Astrocyte (in vitro differentiated cells and primary cell): ENCODE results near the gene KIAA0040. TPM values are rescaled to one million over a fixed set of nuclear protein-coding genes. Genes with fewer than 3 reads are reported as not detected.

ENCODE experiments used
- DNase-seq: peaks from one replicate; pipeline ENCODE4 v3.0.0-alpha.2; 2010; ENCODE audit warnings: low read depth
- FAIRE-seq: peaks from 2 replicates; lab custom pipeline; 2011; peaks lifted over from hg19 to GRCh38; lab: Jason Lieb, UNC
- H2AFZ ChIP-seq: 2 replicates; pipeline ENCODE4 v1.6.0; 2012; ENCODE audit warnings: low read depth, low read length, inconsistent platforms
- H3K27ac ChIP-seq: 2 replicates; pipeline ENCODE4 v1.5.1; 2011; ENCODE audit warnings: low read depth, low read length, inconsistent platforms
- H3K27me3 ChIP-seq: 2 replicates; pipeline ENCODE4 v1.6.0; 2011; ENCODE audit warnings: low read length, inconsistent platforms; ENCODE audit not compliant: insufficient read depth
- H3K36me3 ChIP-seq: 2 replicates; pipeline ENCODE4 v1.5.1; 2011; ENCODE audit warnings: low read length, inconsistent platforms; ENCODE audit not compliant: insufficient read depth
- H3K4me1 ChIP-seq: 2 replicates; pipeline ENCODE4 v1.5.1; 2011; ENCODE audit warnings: low read length, inconsistent platforms; ENCODE audit not compliant: insufficient read depth
- H3K4me2 ChIP-seq: 2 replicates; pipeline ENCODE4 v1.6.0; 2012; ENCODE audit warnings: low read length, inconsistent platforms
- H3K4me3 ChIP-seq: 2 replicates; pipeline ENCODE4 v1.5.1; 2011; ENCODE audit warnings: low read depth, mild to moderate bottlenecking, low read length, inconsistent platforms; ENCODE audit not compliant: insufficient read depth
- H3K79me2 ChIP-seq: 2 replicates; pipeline ENCODE4 v1.6.0; 2012; ENCODE audit warnings: mild to moderate bottlenecking, low read length, inconsistent platforms; ENCODE audit not compliant: insufficient read depth
- H3K9ac ChIP-seq: 2 replicates; pipeline ENCODE4 v1.6.0; 2012; ENCODE audit warnings: mild to moderate bottlenecking, low read length, inconsistent platforms
- H3K9me3 ChIP-seq: 2 replicates; pipeline ENCODE4 v1.5.1; 2012; ENCODE audit warnings: low read depth, mild to moderate bottlenecking, low read length, inconsistent platforms; ENCODE audit not compliant: insufficient read depth
- H4K20me1 ChIP-seq: 2 replicates; pipeline ENCODE4 v1.6.0; 2012; ENCODE audit warnings: low read length, inconsistent platforms; ENCODE audit not compliant: insufficient read depth
- H3K27ac Mint-ChIP-seq: one replicate; pipeline ENCODE4 v1.8.0; 2021; ENCODE audit warnings: mild to moderate bottlenecking, mixed read lengths; ENCODE audit not compliant: unreplicated experiment
- H3K27me3 Mint-ChIP-seq: one replicate; pipeline ENCODE4 v1.8.0; 2021; ENCODE audit warnings: low read depth, mixed read lengths; ENCODE audit not compliant: unreplicated experiment
- H3K36me3 Mint-ChIP-seq: one replicate; pipeline ENCODE4 v1.8.0; 2021; ENCODE audit warnings: low read depth, mixed read lengths; ENCODE audit not compliant: unreplicated experiment
- H3K4me1 Mint-ChIP-seq: one replicate; pipeline ENCODE4 v1.8.0; 2021; ENCODE audit warnings: low read depth, mixed read lengths; ENCODE audit not compliant: unreplicated experiment
- H3K4me3 Mint-ChIP-seq: one replicate; pipeline ENCODE4 v1.8.0; 2021; ENCODE audit warnings: mild to moderate bottlenecking, moderate library complexity, mixed read lengths; ENCODE audit not compliant: unreplicated experiment
- H3K9me3 Mint-ChIP-seq: one replicate; pipeline ENCODE4 v1.8.0; 2021; ENCODE audit warnings: mild to moderate bottlenecking, mixed read lengths; ENCODE audit not compliant: unreplicated experiment
- CTCF ChIP-seq: IDR thresholded peaks from 2 replicates; pipeline ENCODE4 v1.5.1; 2011; ENCODE audit warnings: low read depth, mild to moderate bottlenecking, inconsistent platforms, low read length, moderate library complexity; ENCODE audit not compliant: insufficient read depth
- EZH2 ChIP-seq: IDR thresholded peaks from 2 replicates; pipeline ENCODE4 v1.6.1; 2012; ENCODE audit warnings: mild to moderate bottlenecking, low read length, inconsistent platforms; ENCODE audit not compliant: insufficient read depth
- total RNA-seq: library from RNA; stranded (reverse); gene quantifications from 2 replicates; pipeline ENCODE4 v1.2.1, GENCODE V29; 2021

Gene KIAA0040
- total RNA-seq, 1 donor from 2014 or later: 5.0 TPM

- Mint-ChIP-seq H3K4me3 (peak overlapping the region; percentile 90), H3K4me1 (peaks cover 5% of the 10 kb centered on the region)
These were observed 406 bp downstream of the KIAA0040 start for GRCh38 chr1:175192111-175192629.

GRCh38 chr1:175191659-175192058 lies 917 bp downstream of the KIAA0040 start:
- TF ChIP-seq CTCF (no peak), EZH2 (no peak)
- H3K27me3 ChIP-seq: peaks cover 8% of the 10 kb centered on the region
- no peak overlapping the region for H3K27ac Mint-ChIP-seq

More at GRCh38 chr1:175192111-175192629, 406 bp downstream of the KIAA0040 start:
- Histone ChIP-seq H3K9ac (peak overlapping the region; percentile 39), H3K4me1 (peaks cover 4% of the 10 kb centered on the region), H3K36me3 (no peaks in the 10 kb centered on the region), H3K27me3 (peaks cover 6% of the 10 kb centered on the region), H3K79me2 (no peaks in the 10 kb centered on the region), H3K4me3 (peak overlapping the region; percentile 58), H3K9me3 (no peaks in the 10 kb centered on the region), H3K27ac (no peak overlapping the region), H4K20me1 (no peaks in the 10 kb centered on the region), H3K4me2 (peak overlapping the region; percentile 87), H2AFZ (peak overlapping the region; percentile 72)
- DNase-seq (no peak), FAIRE-seq (no peak)
- TF ChIP-seq EZH2 (no peak), CTCF (no peak)
- H3K27ac Mint-ChIP-seq: peak overlapping the region; percentile 6
- peaks cover 9% of the 10 kb centered on the region for H3K27me3 Mint-ChIP-seq
- H3K36me3 Mint-ChIP-seq: peaks cover 1% of the 10 kb centered on the region
- H3K9me3 Mint-ChIP-seq: no peaks in the 10 kb centered on the region

GRCh38 chr1:175188936-175189335 lies 3.6 kb downstream of the KIAA0040 start:
- DNase-seq: no peak
- Histone ChIP-seq H3K4me3 (no peak overlapping the region), H3K27ac (no peak overlapping the region), H4K20me1 (no peaks in the 10 kb centered on the region), H3K9me3 (no peaks in the 10 kb centered on the region), H3K4me2 (no peak overlapping the region), H3K79me2 (no peaks in the 10 kb centered on the region), H3K4me1 (peaks cover 4% of the 10 kb centered on the region), H2AFZ (no peak overlapping the region), H3K27me3 (peaks cover 7% of the 10 kb centered on the region), H3K9ac (no peak overlapping the region), H3K36me3 (no peaks in the 10 kb centered on the region)
- no peak overlapping the region for H3K27ac Mint-ChIP-seq
- no peaks in the 10 kb centered on the region for H3K9me3 Mint-ChIP-seq
- H3K4me3 Mint-ChIP-seq: no peak overlapping the region
- peaks cover 4% of the 10 kb centered on the region for H3K36me3 Mint-ChIP-seq
- TF ChIP-seq EZH2: no peak
- no peak for TF ChIP-seq CTCF
- peaks cover 12% of the 10 kb centered on the region for H3K27me3 Mint-ChIP-seq
- FAIRE-seq: no peak
- H3K4me1 Mint-ChIP-seq: peaks cover 5% of the 10 kb centered on the region

More at GRCh38 chr1:175191659-175192058, 917 bp downstream of the KIAA0040 start:
- DNase-seq (no peak), FAIRE-seq (no peak)
- H3K9me3 Mint-ChIP-seq: no peaks in the 10 kb centered on the region
- H3K4me2 ChIP-seq: peak overlapping the region; percentile 87
- H3K27me3 Mint-ChIP-seq: peaks cover 11% of the 10 kb centered on the region
- no peaks in the 10 kb centered on the region for H3K79me2 ChIP-seq
- no peak overlapping the region for H3K27ac ChIP-seq
- peaks cover 4% of the 10 kb centered on the region for H3K36me3 Mint-ChIP-seq
- H3K9ac ChIP-seq: peak overlapping the region; percentile 39
- H2AFZ ChIP-seq: no peak overlapping the region
- H3K4me1 Mint-ChIP-seq: peaks cover 5% of the 10 kb centered on the region
- H3K4me3 ChIP-seq: peak overlapping the region; percentile 58
- H3K36me3 ChIP-seq: no peaks in the 10 kb centered on the region
- H3K4me1 ChIP-seq: peaks cover 4% of the 10 kb centered on the region
- H4K20me1 ChIP-seq: no peaks in the 10 kb centered on the region
- H3K9me3 ChIP-seq: no peaks in the 10 kb centered on the region
- H3K4me3 Mint-ChIP-seq: peak overlapping the region; percentile 90
